Measurements from ENCODE around the gene RTP2.

RTP2 gene, protein sequence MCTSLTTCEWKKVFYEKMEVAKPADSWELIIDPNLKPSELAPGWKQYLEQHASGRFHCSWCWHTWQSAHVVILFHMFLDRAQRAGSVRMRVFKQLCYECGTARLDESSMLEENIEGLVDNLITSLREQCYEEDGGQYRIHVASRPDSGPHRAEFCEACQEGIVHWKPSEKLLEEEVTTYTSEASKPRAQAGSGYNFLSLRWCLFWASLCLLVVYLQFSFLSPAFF

GRCh38 chr3:187702507-187703033 lies at the start of gene RTP2:
Gene RTP2 (minus strand): TSS chr3:187702557. CDS start chr3:187702128, 429 bp downstream.
- DNase-seq = no peak

GRCh38 chr3:187750513-187751123 lies 48.3 kb upstream of the RTP2 start:
- DNase-seq = peak; percentile 72

- DNase-seq = peak; percentile 97
Observed at GRCh38 chr3:187750006-187750512, 47.7 kb upstream of the RTP2 start.

- peak; percentile 83 for DNase-seq
Observed at GRCh38 chr3:187748050-187748481, 45.7 kb upstream of the RTP2 start.

GRCh38 chr3:187747506-187747905 lies 45.1 kb upstream of the RTP2 start:
- no peak for DNase-seq

DNA sequence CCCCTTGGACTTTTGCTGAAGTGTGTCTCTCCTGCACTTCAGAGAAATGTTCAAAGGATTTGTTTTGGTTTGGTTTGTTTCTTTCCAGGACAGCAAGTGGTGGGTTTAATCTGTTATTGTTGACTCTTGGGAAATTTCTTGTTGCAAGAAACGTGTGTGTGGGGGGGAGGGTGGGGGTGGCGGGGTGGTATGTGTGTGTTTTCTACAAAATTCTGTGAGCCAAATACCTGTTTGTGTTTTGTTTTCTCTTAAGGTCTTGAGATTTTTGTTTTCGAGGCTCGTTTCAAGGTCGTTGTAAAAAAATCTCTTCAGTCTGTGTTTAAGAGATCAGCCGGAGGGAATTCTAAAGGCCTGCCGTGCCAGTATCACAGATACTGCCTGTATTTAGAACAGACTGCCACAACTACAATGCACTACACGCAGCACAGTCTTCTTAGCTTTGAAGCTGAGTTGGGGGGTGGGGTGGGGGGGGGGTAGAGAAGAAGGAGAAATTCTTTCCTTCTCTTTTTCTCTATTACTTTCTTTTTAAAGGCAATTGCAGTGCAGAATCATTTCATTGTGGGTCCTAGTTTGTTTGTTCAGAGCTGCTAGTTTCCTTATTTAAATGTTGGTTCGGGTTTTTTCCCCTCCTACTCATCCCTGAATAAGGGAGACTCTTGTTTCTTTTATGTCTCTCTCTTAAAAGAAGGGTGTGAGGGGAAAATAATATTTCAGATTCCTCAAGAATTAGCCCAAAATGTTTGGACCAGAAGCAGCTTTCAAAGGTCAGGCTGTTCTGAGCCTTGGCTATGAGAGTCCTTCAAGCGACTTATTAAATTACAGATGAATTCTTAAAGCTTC lies 44.3 kb upstream of the RTP2 start:
- DNase-seq = peak; percentile 41

- DNase-seq = no peak
Observed at GRCh38 chr3:187746059-187746441, 43.7 kb upstream of the RTP2 start.

- DNase-seq = peak; percentile 96
Observed at GRCh38 chr3:187745201-187746058, 43.1 kb upstream of the RTP2 start, which contains the start of gene BCL6. Gene BCL6 (minus strand): TSS chr3:187745468. CDS start chr3:187733693, 11,775 bp downstream.

GRCh38 chr3:187744169-187745151 lies 42.1 kb upstream of the RTP2 start:
- DNase-seq = peak; percentile 66

DNA sequence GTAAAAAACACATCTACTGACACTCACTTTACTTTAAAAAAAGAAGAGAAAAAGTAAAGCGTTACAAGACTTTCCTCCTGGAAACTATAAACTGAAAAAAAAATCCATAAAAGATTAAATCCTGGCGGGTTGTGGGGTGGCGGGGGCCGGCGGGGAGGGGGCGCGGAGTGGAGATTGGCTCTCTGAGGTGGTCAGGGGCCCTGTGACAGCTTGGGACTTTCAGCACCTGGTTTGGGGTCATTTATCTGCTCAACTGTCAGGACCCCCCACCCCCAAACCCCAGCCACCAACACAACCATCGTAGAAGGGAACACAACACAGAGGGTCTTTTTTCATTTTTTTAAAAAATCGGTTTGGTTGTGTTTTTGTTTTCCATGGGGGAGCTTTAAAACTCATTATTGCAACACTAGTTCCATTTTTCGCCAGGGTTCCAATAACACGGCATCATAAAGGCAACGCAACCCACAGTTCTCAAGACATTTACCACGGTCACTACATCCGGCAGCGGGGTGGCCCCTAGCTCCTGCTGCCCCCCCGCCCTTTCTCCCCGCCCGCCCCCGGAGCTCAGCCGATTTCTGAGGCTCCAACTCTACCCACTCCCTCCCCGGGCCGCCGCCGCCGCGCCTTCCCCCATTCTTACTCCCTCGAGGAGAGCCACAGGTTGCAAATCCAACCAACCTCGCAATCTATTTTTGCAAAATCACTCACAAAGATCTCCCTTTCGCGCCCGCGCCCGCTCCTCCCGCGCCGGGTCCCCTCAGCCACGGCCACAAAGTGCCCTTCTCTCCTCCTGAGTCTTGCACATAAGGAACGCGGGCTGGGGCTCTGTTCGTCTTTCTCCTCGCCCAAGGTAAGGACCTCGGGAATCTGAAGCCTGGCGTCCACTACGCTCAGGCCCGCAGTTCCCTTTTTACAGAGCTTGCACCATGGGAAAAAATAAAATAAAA lies 41.1 kb upstream of the RTP2 start:
- DNase-seq = no peak

GRCh38 chr3:187742351-187743171 lies 40.2 kb upstream of the RTP2 start:
- no peak for DNase-seq

DNA sequence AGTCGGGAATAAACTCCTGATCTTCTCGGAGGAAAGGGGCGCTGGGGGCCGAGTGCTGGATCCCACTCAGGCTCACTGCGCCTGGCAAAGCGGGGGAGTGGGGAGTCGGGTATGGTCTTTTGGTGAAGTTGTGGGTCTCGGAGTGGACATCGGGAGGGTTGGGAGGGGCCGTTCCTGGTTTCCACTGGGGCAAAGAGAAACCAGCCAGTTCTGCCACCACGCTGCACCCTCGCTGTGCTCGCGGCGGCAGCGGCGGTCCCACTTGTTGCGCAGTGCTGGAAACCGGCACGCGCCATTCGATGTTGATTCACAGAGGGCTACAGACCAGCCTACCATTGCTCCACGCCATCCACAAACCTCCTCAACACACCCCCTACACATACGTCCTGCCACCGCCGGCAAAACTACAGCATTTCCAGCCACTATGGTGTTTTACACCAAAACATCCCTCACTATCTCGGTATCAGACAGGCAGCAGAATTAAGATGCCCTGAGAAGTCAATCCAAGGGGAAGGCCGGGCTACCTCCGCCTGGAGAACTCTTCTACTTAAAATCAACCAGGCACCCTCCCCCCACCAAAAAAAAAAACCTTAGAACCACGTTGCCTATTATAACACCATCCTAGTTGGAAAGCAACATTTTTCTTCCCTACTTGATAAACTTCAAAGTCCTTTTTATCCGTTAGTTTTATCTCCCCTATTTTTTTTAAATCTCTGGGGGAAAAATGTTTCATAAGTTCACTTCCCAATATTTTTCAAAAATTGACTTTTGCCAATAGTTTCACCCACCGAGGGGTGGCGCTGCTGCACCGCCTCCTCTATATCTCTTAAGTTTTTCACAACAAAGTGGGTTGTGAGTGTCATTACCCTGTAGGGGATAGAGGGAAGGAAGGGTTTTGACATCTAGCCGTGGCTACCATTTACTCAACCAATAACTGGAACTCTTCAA lies 39.3 kb upstream of the RTP2 start:
- peak; percentile 76 for DNase-seq

- peak; percentile 55 for DNase-seq
Observed at GRCh38 chr3:187740421-187741399, 38.4 kb upstream of the RTP2 start.

DNA sequence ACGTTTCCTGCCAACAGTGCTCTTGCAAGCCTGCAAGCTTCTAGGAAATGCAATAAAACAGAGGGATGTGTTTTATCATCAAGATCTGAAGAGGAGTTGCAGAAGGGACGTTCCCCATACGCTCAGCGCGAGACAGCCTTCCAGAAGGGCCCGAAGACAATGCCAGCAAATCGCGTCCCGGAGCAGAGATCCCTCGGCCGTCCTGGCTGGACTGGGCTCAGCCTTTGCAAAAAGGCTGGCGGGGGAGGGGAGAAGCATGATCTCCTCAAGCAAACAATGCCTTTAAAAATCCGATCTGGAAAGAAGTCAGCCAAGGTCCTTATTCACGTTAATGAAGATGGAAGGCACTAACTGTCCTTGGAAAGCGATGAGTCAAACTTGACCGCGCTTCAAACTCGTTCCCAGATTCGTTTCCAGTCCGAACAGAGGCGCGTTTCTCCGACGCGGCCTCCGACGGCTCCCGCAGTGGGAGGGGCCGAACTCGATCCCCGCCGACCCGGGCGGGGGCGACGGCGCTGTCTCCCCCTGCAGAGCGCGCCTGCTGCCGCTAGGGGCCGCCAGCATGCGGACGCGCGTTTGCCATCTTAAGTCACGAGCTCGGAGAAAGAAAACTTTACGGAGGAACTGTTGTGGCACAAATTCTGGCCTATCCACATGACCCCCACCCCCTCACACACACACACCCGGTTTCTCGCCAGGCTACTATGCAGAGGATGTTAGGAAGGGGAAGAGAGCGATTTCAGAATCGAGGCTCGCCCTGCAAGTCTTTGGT lies 37.4 kb upstream of the RTP2 start:
- DNase-seq = peak; percentile 35

DNA sequence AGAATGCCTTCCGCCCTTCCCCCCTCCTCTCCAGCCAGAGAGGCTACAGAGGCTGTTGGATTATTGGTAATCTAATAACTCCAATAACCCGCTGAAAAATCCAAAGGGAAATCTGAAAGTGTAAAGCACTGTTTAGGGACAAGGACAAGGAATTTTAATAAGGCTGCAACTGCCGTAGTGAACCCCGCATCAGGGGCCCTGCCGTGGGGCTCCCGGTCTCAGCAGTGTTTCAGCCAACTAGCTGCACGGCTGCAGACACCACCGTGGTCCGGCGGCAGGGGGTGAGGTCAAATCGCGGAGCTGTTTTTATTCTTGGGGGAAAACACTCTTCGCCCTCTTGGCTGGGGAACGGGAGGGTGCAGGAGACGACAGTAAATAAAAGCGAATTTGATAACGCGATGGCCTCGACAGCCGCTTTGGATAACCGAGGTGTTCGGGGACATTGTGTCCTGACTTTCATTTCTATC lies 36.8 kb upstream of the RTP2 start:
- DNase-seq = no peak

All from NCI-H510A treated with DMSO at 0.1 percent for 48 hours (cell line).